ENCODE measurements around the gene AKAP1. TPM values are rescaled to one million over a fixed set of nuclear protein-coding genes. Genes with fewer than 3 reads are reported as not detected.

The AKAP1 gene
- total RNA-seq, 2 experiments from 2014 or later, result 41.8 to 49.0 TPM

GRCh38 chr17:57089391-57089790, 4.3 kb downstream of the AKAP1 start:
- H3K36me3 ChIP-seq (ENCODE audit: insufficient read depth, low read length), result peaks cover 30% of the 10 kb centered on the region
- peaks cover 89% of the 10 kb centered on the region for H3K79me2 ChIP-seq (ENCODE audit: insufficient read depth, low read depth, low read length)
- ChIA-PET POLR2A (interaction anchor here (1.2 kb wide), 1 partner anchor 8 kb away, joined by 4 read pairs; no protein-coding TSS in a partner anchor), CTCF (ENCODE audit: unreplicated experiment) (no interaction called here)
- no TSS peak for BruUV-seq (replicated peaks)
- no peak overlapping the region for H3K27ac ChIP-seq (ENCODE audit: low read depth, low read length, poor library complexity, severe bottlenecking)
- DNase-seq (ENCODE audit: low spot score), result no peak
- peaks cover 53% of the 10 kb centered on the region for H4K20me1 ChIP-seq (ENCODE audit: insufficient read depth, low read length)
- H3K9me3 ChIP-seq (ENCODE audit: low read length), result no peaks in the 10 kb centered on the region
- intact Hi-C loops (cut with micrococcal nuclease; ENCODE audit: unreplicated experiment), result loop anchor here (5.0 kb wide), 3 partner anchors 82 to 257 kb away; partner anchors contain the start of genes C17orf67, COIL and DGKE
- H3K4me2 ChIP-seq (ENCODE audit: low read length), result no peak overlapping the region
- H3K4me1 ChIP-seq (ENCODE audit: insufficient read depth, low read length, poor library complexity, severe bottlenecking), result peaks cover 49% of the 10 kb centered on the region
- no peak overlapping the region for H2AFZ ChIP-seq (ENCODE audit: low read length)
- TF ChIP-seq CTCF (conservative IDR thresholded peaks at IDR 0.05; ENCODE audit: low read length), result no peak
- TF ChIP-seq EZH2phosphoT487 (IDR thresholded peaks at IDR 0.05; ENCODE audit: borderline replicate concordance, low read depth, low read length), result no peak
- H3K4me3 ChIP-seq (ENCODE audit: low read depth, low read length, poor library complexity, severe bottlenecking), result no peak overlapping the region
- H3K9me2 ChIP-seq (ENCODE audit: insufficient read depth, low read length), result no peaks in the 10 kb centered on the region

DNA sequence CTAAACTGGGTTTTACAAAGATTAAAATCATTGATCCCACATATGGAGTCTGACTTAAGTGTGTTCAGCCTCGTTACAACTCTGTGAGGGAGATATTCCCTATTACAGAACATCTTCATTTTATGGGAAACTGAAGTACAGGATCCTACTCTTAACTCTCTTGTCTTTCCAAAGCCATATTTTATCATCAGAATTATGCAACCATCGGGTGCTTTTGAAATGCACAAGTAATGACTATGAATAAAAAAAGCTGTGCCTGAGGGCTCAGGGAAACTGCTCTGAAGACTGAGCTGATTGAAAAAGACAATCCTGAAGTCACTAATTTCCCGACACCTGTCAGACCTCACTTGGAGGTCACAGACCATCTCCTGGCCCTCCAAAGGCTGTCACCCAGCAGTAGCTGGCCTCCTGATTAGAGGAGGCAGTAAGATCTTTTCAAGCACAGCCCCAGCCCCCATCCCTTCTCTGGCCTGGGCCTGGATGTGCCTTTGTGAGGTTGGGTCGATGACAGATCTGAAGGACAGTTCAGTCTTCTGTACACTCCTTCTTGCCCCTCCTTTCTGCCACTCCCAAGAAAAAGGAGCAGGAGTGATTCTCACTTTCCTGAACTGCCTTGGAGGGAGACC, 5.6 kb downstream of the AKAP1 start:
- TF ChIP-seq CTCF (conservative IDR thresholded peaks at IDR 0.05; ENCODE audit: low read length) (no peak), EZH2phosphoT487 (IDR thresholded peaks at IDR 0.05; ENCODE audit: borderline replicate concordance, low read depth, low read length) (no peak)
- no peaks in the 10 kb centered on the region for H3K9me2 ChIP-seq (ENCODE audit: insufficient read depth, low read length)
- H4K20me1 ChIP-seq (ENCODE audit: insufficient read depth, low read length), result peaks cover 53% of the 10 kb centered on the region
- no peak overlapping the region for H2AFZ ChIP-seq (ENCODE audit: low read length)
- POLR2A ChIA-PET, result no interaction called here
- intact Hi-C loops (cut with micrococcal nuclease; ENCODE audit: unreplicated experiment), result no loop called here
- peaks cover 37% of the 10 kb centered on the region for H3K36me3 ChIP-seq (ENCODE audit: insufficient read depth, low read length)
- BruUV-seq (replicated peaks), result no TSS peak
- no peak overlapping the region for H3K27ac ChIP-seq (ENCODE audit: low read depth, low read length, poor library complexity, severe bottlenecking)
- no peaks in the 10 kb centered on the region for H3K9me3 ChIP-seq (ENCODE audit: low read length)
- H3K79me2 ChIP-seq (ENCODE audit: insufficient read depth, low read depth, low read length), result peaks cover 100% of the 10 kb centered on the region
- H3K4me2 ChIP-seq (ENCODE audit: low read length), result peak overlapping the region; percentile 17
- H3K4me3 ChIP-seq (ENCODE audit: low read depth, low read length, poor library complexity, severe bottlenecking), result no peak overlapping the region
- H3K4me1 ChIP-seq (ENCODE audit: insufficient read depth, low read length, poor library complexity, severe bottlenecking), result peaks cover 49% of the 10 kb centered on the region
- CTCF ChIA-PET (ENCODE audit: unreplicated experiment), result no interaction called here
- no peak for DNase-seq (ENCODE audit: low spot score)

GRCh38 chr17:57091186-57091618, 6.2 kb downstream of the AKAP1 start:
- DNase-seq (ENCODE audit: low spot score), result no peak
- H4K20me1 ChIP-seq (ENCODE audit: insufficient read depth, low read length), result peaks cover 50% of the 10 kb centered on the region
- no peak overlapping the region for H3K27ac ChIP-seq (ENCODE audit: low read depth, low read length, poor library complexity, severe bottlenecking)
- intact Hi-C loops (cut with micrococcal nuclease; ENCODE audit: unreplicated experiment), result no loop called here
- no TSS peak for BruUV-seq (replicated peaks)
- no peaks in the 10 kb centered on the region for H3K9me2 ChIP-seq (ENCODE audit: insufficient read depth, low read length)
- H2AFZ ChIP-seq (ENCODE audit: low read length), result no peak overlapping the region
- H3K4me3 ChIP-seq (ENCODE audit: low read depth, low read length, poor library complexity, severe bottlenecking), result no peak overlapping the region
- CTCF ChIA-PET (ENCODE audit: unreplicated experiment), result no interaction called here
- H3K79me2 ChIP-seq (ENCODE audit: insufficient read depth, low read depth, low read length), result peaks cover 100% of the 10 kb centered on the region
- POLR2A ChIA-PET, result no interaction called here
- H3K36me3 ChIP-seq (ENCODE audit: insufficient read depth, low read length), result peaks cover 37% of the 10 kb centered on the region
- TF ChIP-seq CTCF (conservative IDR thresholded peaks at IDR 0.05; ENCODE audit: low read length), result no peak
- no peak for TF ChIP-seq EZH2phosphoT487 (IDR thresholded peaks at IDR 0.05; ENCODE audit: borderline replicate concordance, low read depth, low read length)
- peak overlapping the region; percentile 17 for H3K4me2 ChIP-seq (ENCODE audit: low read length)
- no peaks in the 10 kb centered on the region for H3K9me3 ChIP-seq (ENCODE audit: low read length)
- peaks cover 49% of the 10 kb centered on the region for H3K4me1 ChIP-seq (ENCODE audit: insufficient read depth, low read length, poor library complexity, severe bottlenecking)
